Measurements from ENCODE around the gene ANK3.

DNA sequence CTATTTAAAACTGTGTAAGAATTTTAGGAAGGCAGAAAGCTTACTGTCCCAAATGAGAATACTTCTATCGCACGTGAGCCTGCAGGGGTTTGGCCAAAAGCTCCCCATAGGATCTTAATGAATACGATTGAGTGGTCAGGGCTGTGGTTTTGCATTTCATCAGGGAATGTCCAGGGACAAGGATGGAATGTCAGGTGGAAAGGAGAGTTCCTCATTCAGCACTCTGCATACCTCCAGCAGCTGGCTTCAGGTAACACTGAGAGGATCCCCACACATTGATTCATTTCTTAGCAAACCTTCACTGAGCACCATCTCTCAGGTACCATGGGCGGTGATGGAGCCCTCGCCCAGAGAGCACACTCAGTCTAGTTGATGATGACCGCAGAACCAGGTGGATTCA lies 27.2 kb downstream of the ANK3 start:
- TF ChIP-seq, protein P1, sequence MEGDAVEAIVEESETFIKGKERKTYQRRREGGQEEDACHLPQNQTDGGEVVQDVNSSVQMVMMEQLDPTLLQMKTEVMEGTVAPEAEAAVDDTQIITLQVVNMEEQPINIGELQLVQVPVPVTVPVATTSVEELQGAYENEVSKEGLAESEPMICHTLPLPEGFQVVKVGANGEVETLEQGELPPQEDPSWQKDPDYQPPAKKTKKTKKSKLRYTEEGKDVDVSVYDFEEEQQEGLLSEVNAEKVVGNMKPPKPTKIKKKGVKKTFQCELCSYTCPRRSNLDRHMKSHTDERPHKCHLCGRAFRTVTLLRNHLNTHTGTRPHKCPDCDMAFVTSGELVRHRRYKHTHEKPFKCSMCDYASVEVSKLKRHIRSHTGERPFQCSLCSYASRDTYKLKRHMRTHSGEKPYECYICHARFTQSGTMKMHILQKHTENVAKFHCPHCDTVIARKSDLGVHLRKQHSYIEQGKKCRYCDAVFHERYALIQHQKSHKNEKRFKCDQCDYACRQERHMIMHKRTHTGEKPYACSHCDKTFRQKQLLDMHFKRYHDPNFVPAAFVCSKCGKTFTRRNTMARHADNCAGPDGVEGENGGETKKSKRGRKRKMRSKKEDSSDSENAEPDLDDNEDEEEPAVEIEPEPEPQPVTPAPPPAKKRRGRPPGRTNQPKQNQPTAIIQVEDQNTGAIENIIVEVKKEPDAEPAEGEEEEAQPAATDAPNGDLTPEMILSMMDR (IDR thresholded peaks at IDR 0.05; ENCODE audit: poor library complexity, severe bottlenecking), result no peak
- TF ChIP-seq EZH2 (IDR thresholded peaks at IDR 0.05; ENCODE audit: borderline replicate concordance, insufficient read depth, low read length, poor library complexity, severe bottlenecking), result no peak
- TF ChIP-seq EP300 (conservative IDR thresholded peaks at IDR 0.05; ENCODE audit: poor library complexity, severe bottlenecking), result no peak
- no peak for TF ChIP-seq SMC3 (conservative IDR thresholded peaks at IDR 0.05; ENCODE audit: poor library complexity)
